Stimulated activated CD8-positive, alpha-beta memory T cell treated with anti-CD3 and anti-CD28 coated beads, Interleukin-7, amount 100 ng/mL, for 24 hours (primary cell): ENCODE data around the gene ZC3H12A.

Source experiments
- DNase-seq: peaks from one replicate; pipeline ENCODE4 v3.0.0-alpha.2; 2020; ENCODE audit warnings: low read depth

The ZC3H12A gene

GRCh38 chr1:37478890-37479254, 4.5 kb downstream of the ZC3H12A start:
- DNase-seq: no peak

GRCh38 chr1:37479255-37480124, 5.1 kb downstream of the ZC3H12A start:
- DNase-seq: peak; percentile 82

- no peak for DNase-seq
Measured at GRCh38 chr1:37480125-37480466, 5.7 kb downstream of the ZC3H12A start.

GRCh38 chr1:37480581-37481288, 6.4 kb downstream of the ZC3H12A start:
- no peak for DNase-seq

- no peak for DNase-seq
Measured at GRCh38 chr1:37481289-37482003, 7.1 kb downstream of the ZC3H12A start.

GRCh38 chr1:37482004-37482785, 7.8 kb downstream of the ZC3H12A start:
- no peak for DNase-seq

GRCh38 chr1:37482796-37483744, 8.7 kb downstream of the ZC3H12A start:
- no peak for DNase-seq

- no peak for DNase-seq
Measured at GRCh38 chr1:37483785-37484184, 9.4 kb downstream of the ZC3H12A start.

GRCh38 chr1:37484325-37485051, 10.1 kb downstream of the ZC3H12A start:
- DNase-seq: no peak

- no peak for DNase-seq
Measured at GRCh38 chr1:37485902-37486679, 11.7 kb downstream of the ZC3H12A start.

GRCh38 chr1:37486680-37487618, 12.6 kb downstream of the ZC3H12A start:
- DNase-seq: peak; percentile 67

- DNase-seq: no peak
Measured at GRCh38 chr1:37487619-37487984, 13.2 kb downstream of the ZC3H12A start.

- DNase-seq: no peak
Measured at GRCh38 chr1:37493336-37494098, 19.1 kb downstream of the ZC3H12A start.

GRCh38 chr1:37495875-37496274, 21.5 kb downstream of the ZC3H12A start:
- no peak for DNase-seq

GRCh38 chr1:37497832-37498231, 23.5 kb downstream of the ZC3H12A start:
- DNase-seq: no peak

- no peak for DNase-seq
Measured at GRCh38 chr1:37498872-37499617, 24.7 kb downstream of the ZC3H12A start.

GRCh38 chr1:37501661-37502060, 27.3 kb downstream of the ZC3H12A start:
- DNase-seq: no peak
